Stimulated activated CD8-positive, alpha-beta memory T cell treated with anti-CD3 and anti-CD28 coated beads, Interleukin-4, amount 100 ng/mL, for 48 hours (primary cell): ENCODE data around the gene HMGB4.

ENCODE experiments used
- DNase-seq: peaks from one replicate; pipeline ENCODE4 v3.0.0-alpha.2; 2020

Gene HMGB4

DNA sequence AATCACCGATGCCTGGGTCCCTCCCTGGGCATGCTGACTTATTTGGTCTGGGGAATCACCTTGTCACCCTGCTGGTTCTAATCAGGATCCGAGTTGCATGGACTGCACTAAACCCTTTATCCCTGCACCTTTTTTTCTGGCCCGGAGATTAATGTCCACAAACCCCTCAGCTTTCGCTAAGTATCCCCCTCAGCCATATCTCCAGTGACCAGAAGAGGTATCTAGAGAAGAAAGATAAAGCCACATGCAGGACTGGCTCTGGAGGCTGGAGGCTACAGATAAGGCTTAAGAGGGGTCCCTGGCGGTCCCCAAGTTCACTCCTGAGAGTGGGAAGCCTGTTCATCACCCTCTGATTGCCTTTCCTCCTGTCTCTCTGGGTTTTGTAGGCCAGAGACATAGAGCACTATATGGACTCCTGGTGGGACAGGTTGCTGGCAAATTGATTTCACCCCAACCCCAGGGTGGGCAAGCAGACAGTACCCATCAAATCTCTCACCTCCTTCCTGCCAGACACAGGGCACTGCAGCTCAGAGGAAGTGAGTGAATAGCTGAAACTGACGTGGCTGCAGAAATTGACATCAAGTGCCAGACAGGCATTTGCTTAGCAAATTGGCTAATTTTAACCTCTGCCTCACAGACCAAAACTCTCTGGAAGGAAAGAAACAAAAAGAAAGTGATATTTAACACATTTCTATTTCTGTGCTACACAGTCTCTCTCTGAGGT lies 38.8 kb downstream of the HMGB4 start:
- no peak for DNase-seq

DNA sequence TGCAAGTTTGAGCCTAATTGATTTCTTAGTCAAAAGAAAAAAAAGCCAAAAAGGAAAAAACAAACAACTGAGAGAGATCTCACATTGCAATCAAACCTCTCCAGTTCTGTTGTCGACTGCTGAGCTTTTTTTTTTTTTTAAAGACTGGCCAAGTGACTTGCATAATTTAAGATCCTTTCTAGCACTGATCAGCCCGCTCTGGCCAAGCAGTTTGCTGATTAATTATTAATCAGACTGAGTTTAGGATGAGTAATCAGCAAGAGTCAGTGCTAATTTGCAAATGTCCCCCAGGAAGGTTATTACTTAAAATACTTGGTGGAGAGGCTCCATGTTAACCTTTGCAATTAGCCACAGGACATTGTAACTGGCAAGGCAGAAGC lies 39.3 kb downstream of the HMGB4 start:
- no peak for DNase-seq

DNA sequence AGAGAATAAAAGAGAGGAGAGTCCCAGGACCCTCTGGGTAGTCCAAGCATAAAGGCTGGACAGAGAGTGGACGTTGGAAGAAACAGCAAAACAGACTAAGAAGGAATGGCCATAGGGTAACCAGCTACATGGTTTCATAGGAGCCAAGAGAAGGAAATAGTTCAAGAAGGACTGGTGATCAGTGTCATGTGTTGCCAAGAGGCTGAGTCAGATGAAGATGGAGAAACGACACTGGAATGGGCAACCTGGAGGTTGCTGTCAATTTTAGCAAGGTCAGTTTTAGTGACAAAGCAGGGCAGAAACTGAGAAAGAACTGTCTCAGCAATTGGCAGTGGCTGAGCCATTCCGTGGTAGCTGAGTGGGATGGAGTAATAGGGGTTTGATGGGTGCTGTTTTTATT lies 41.4 kb downstream of the HMGB4 start:
- DNase-seq = no peak

DNA sequence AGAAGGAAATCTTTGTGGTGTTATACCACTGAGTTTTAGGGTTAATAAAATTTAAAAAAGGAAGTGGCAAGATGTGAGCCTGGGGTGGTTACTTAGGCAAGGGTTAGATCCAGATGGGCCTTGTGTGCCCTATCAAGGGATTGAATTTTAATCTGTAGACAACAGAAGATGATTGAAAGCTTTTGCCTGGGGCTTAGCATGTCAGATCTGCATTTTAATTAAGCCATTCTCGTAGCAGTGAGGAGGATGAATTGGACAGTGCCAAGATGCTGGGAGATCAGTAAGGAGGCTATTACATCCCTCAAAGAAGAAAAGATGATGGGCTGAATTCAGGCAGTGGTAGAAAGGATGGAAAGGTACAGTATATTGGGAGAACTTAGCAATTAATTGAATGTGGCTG lies 42.3 kb downstream of the HMGB4 start:
- DNase-seq = no peak

DNA sequence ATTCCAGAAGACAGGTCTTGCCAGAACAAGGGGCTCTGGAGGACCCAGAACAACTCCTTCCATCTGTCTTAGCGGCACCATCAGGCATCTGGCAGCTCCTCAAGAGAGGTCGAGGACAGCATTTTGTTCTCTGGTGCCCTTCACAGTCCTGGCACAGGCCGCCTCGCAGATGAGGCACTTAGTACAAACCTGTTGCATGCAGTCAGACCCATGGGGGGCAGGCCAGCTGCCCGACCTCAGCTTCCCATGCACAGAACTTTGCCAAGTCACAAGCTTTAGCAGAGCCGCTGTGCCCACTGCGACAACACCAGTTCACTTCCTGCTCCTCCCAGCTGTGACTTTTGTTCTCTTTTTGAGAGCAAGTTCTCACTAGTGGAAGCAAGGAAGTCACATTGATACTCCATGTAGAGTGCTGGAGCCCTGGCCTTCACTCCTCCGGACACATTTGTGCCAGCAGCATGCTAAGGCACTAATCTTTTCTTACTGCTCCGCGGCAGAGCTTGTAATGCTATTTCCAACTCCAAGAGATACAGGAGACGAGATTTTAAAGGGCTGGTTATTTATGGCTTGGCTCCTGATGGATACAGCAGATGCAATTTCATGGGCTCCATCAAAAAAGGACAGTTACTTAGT lies 44.6 kb downstream of the HMGB4 start:
- no peak for DNase-seq
